Spinal cord (tissue), 10 donors: ENCODE measurements around the gene EML1. TPM values are rescaled to one million over a fixed set of nuclear protein-coding genes. Genes with fewer than 3 reads are reported as not detected.

Experiments used
- DNase-seq, 6 donors: peaks; one replicate each; pipeline versions ENCODE4 v3.0.0 to v3.0.0-alpha.2; 2013 to 2015; ENCODE audit warnings: low spot score in 6 of 6, low read depth in 4 of 6
- H3K27ac ChIP-seq: one replicate; pipeline ENCODE4 v1.5.1; 2013; ENCODE audit warnings: low read depth, low read length, control low read depth
- H3K27me3 ChIP-seq: one replicate; pipeline ENCODE4 v1.6.1; 2013; ENCODE audit warnings: low read length; ENCODE audit not compliant: control insufficient read depth, insufficient read depth
- H3K36me3 ChIP-seq: one replicate; pipeline ENCODE4 v1.6.1; 2013; ENCODE audit warnings: low read length; ENCODE audit not compliant: control insufficient read depth, insufficient read depth
- H3K4me1 ChIP-seq: one replicate; pipeline ENCODE4 v1.6.1; 2013; ENCODE audit warnings: low read length; ENCODE audit not compliant: control insufficient read depth, insufficient read depth
- H3K4me3 ChIP-seq: one replicate; pipeline ENCODE4 v1.5.1; 2013; ENCODE audit warnings: low read depth, low read length, control low read depth
- H3K9me3 ChIP-seq: one replicate; pipeline ENCODE4 v1.6.1; 2013; ENCODE audit warnings: low read length; ENCODE audit not compliant: control insufficient read depth, insufficient read depth
- WGBS: methylation state at CpG from one replicate; pipeline ENCODE4 v1.1.5; 2013; ENCODE audit warnings: missing lambda C conversion rate; ENCODE audit not compliant: insufficient coverage; 5-methylcytosine and 5-hydroxymethylcytosine counted together
- polyA plus RNA-seq, 2 donors: library from polyadenylated mRNA; unstranded; fragments of 120-200 nt; gene quantifications; one replicate each; pipeline ENCODE4 v1.2.1, GENCODE V29; 2013; ENCODE audit not compliant: insufficient read length in 2 of 2
- total RNA-seq, 2 donors: library from RNA; depleted of rRNA in 1 of 2; stranded (reverse); fragments of 120-200 nt in 1 of 2; fragments of >200 nt in 1 of 2; gene quantifications; one replicate each; pipeline versions ENCODE4 v1.2.3 to v1.2.4, GENCODE V29; 2013 to 2014
- donor health status: healthy.

EML1 gene
- total and polyA plus RNA-seq, 4 donors: 23.1 to 40.4 (median 34.9) TPM

DNA sequence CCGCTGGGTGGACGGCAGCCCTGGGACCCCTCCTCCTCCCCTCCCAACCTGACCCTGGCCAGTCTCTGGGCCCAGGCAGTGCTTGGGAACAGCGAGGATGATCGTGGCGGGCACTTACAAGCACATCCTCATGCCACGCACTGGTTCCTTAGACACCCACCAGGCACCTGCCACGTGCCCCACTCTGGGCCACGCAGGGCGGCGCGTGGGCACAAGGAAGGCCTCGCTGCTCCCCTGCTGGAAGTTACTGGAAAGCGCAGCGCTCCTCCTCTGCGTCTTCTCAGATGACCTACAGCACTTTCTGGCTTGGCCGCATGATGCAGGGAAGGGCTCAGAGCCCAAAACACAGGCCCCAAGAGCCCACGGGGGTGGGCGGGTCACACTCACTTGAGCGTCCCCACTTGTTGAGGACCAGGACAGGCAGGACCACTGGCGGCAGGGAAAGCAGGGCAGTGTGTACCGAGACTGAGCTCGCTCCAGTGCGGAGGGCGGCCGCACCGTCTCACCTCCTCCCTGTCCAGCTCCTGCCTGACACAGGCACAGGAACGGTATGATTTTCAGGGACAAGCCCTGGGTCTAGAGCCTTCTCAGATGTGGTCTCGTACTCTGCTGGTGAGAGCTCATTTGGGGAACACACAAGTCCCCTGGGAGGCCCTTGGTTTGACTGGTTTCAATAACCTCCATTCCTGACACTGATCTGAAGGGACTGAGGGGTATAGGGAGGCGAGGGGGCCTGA lies 143.7 kb downstream of the EML1 start:
- Histone ChIP-seq H3K27ac (no peak overlapping the region), H3K27me3 (no peaks in the 10 kb centered on the region), H3K36me3 (peaks cover 58% of the 10 kb centered on the region), H3K4me3 (no peak overlapping the region), H3K9me3 (no peaks in the 10 kb centered on the region), H3K4me1 (peaks cover under 1% of the 10 kb centered on the region)
- 91% methylated on average over 29 of the region's 29 CpGs for WGBS
- no peak for DNase-seq

DNA sequence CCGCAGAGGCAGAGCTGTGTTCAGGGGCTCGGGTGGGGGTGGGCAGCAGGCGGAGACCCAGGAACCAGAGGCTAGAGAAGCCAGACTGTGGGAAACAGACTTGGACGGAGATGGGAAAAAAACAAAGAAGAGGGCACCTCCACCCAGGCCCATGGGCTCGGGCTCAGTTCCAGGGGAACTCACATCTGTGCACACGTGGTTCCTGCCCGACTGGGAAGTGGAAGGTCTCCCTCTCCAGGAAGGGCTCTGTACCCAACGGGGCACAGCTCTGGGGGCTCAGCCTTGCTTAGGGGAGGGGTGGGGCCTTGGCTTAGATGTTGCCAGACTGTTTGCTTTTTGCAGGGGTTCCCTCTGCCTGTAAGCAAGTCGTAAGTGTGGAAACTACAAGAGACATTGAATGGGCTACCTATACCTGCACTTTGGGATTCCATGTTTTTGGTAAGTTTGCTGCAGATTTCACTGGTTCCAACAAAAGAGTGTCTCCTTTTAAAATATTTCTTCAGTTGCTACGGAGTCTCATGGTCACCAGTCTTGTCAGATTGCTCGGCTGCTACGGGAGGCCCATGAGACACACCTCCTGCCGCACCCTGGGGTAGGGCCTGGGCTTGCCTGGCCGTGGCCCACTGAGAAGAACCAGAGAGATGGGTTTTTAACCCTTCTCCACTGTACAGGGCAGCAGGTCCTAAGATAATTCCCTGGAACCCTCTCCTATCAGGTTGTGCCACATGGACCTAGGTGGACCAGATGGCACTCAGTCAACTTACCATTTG lies 144.4 kb downstream of the EML1 start:
- H3K4me1 ChIP-seq: peaks cover 2% of the 10 kb centered on the region
- H3K27ac ChIP-seq: no peak overlapping the region
- WGBS: 92% methylated on average over 14 of the region's 14 CpGs
- H3K4me3 ChIP-seq: no peak overlapping the region
- H3K27me3 ChIP-seq: no peaks in the 10 kb centered on the region
- H3K9me3 ChIP-seq: no peaks in the 10 kb centered on the region
- H3K36me3 ChIP-seq: peaks cover 53% of the 10 kb centered on the region
- DNase-seq: no peak

DNA sequence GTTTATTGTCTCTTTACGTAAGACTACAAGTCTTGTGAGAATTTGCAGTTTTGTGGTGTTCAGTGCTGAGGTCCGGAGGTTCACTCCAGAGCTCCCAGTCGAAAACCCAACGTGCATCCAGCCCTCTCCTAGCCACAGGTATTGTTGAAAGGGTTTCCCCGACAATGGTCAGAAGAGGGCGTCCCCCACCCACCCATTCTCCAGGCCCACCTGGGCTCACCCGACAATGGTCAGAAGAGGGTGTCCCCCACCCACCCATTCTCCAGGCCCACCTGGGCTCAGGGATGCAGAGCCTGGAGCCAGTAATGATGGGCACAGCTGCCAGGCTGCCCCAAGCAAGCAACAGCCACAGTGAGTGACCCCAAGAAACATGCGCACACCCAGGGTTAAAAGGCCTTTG lies 145.2 kb downstream of the EML1 start:
- Histone ChIP-seq H3K4me3 (no peak overlapping the region), H3K9me3 (no peaks in the 10 kb centered on the region), H3K27ac (no peak overlapping the region), H3K36me3 (peaks cover 56% of the 10 kb centered on the region), H3K4me1 (peaks cover 2% of the 10 kb centered on the region), H3K27me3 (no peaks in the 10 kb centered on the region)
- 95% methylated on average over 4 of the region's 8 CpGs for WGBS
- DNase-seq: no peak

DNA sequence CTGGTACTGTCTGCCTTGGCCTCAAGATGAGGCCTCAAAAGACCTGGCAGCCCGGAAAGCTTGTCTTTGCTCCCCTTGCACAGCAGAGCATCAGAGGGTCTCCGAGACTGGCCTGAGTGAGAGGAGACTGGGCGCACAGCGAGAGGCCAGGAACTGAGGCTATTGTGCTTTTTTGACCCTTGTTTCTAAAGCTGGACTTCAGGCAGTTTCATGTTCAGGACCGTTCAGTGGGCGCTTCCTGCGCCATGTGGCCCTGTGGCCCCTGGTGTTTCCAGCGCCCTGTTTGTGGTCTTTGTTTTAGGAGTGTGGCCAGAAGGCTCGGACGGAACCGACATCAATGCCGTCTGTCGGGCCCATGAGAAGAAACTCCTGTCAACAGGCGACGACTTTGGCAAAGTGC lies 145.7 kb downstream of the EML1 start:
- no peak overlapping the region for H3K4me3 ChIP-seq
- H3K36me3 ChIP-seq: peaks cover 61% of the 10 kb centered on the region
- H3K9me3 ChIP-seq: no peaks in the 10 kb centered on the region
- no peak for DNase-seq
- 92% methylated on average over 14 of the region's 15 CpGs for WGBS
- no peak overlapping the region for H3K27ac ChIP-seq
- H3K4me1 ChIP-seq: peaks cover 2% of the 10 kb centered on the region
- H3K27me3 ChIP-seq: no peaks in the 10 kb centered on the region

DNA sequence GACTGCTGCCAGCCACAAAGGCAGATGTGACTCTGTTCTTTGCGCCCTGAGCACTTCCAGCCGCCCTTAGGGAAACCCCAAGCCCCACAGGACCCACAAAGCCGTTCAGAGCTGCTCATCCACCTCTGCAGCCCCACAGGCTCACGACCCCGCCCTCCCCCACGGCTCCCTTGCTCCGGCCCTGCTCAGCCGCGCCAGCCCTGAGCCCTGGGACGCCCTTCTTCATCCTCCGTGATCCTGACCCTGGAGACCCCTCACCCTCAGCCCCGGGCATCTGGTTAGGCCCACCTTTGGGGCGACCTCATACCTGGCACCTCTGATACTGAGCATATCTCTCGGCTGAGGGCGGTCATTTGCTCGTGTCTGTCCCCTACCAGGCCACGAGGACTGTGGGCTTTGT lies 146.2 kb downstream of the EML1 start:
- no peak overlapping the region for H3K4me3 ChIP-seq
- peaks cover 65% of the 10 kb centered on the region for H3K36me3 ChIP-seq
- no peak overlapping the region for H3K27ac ChIP-seq
- WGBS: 91% methylated on average over 16 of the region's 17 CpGs
- no peaks in the 10 kb centered on the region for H3K9me3 ChIP-seq
- peaks cover 2% of the 10 kb centered on the region for H3K4me1 ChIP-seq
- no peaks in the 10 kb centered on the region for H3K27me3 ChIP-seq
- no peak for DNase-seq

DNA sequence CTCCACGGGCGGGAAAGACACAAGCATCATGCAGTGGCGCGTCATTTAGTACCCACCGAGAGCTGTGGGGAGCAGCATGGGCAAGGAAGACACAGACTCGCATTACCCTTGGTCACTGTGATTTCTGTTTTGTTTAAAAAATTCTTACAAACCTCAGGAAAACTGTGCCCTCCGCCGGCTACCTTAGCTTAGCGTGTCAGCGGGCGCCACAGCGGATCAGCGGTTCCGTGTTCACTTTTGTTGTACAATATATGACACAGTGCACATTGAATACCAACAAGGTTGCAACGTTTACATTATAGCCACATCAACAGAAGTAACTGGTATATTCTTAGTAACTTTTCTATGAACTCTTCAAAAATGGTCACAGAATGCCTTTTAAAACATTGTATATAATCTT lies 146.9 kb downstream of the EML1 start:
- H3K9me3 ChIP-seq: no peaks in the 10 kb centered on the region
- no peak for DNase-seq
- no peak overlapping the region for H3K27ac ChIP-seq
- H3K4me1 ChIP-seq: peaks cover 2% of the 10 kb centered on the region
- H3K27me3 ChIP-seq: no peaks in the 10 kb centered on the region
- no peak overlapping the region for H3K4me3 ChIP-seq
- WGBS: 98% methylated on average over 8 of the region's 15 CpGs
- H3K36me3 ChIP-seq: peaks cover 62% of the 10 kb centered on the region

DNA sequence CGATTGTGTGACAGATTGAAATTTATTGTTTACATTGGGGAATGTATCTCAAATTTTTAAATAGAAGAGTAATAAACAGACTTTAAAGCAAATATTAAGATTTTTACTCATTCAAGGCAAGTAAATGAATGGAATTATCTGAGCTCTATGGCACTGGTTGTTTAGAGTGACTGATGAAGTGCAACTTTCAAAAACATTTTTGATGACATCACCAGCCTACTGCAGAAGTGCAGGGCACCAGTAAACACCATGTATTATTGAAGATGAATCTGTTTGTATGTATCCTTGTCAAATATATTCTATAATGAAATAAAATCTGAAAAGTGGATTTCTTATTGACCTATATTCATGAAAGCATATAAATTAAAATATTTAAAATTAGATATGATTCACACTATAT lies 148.0 kb downstream of the EML1 start:
- no CpG with 5 or more reads among the region's 1 CpG for WGBS
- H3K36me3 ChIP-seq: peaks cover 58% of the 10 kb centered on the region

DNA sequence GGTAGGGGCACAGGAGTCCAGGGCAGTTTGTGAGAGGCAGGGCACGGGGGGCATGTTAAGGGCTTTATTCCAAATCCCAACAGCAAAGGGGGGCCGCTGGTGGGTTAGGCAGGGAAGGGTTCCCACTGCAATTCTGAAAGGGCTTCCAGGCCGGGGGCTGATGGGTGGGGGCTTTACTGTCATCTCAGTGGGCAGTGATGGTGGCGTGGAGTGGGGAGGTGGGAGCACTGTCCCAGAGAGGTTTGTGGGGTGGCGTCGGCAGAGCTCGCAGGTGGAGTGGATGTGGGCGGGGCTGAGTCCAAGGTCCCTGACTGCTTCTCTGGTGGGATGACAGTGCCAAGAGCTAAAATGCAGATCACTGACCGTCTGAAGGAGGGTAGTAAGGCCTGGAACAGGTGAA lies 150.4 kb downstream of the EML1 start:
- Histone ChIP-seq H3K4me3 (no peak overlapping the region), H3K36me3 (peaks cover 46% of the 10 kb centered on the region), H3K4me1 (peaks cover 17% of the 10 kb centered on the region), H3K9me3 (no peaks in the 10 kb centered on the region), H3K27ac (no peak overlapping the region), H3K27me3 (no peaks in the 10 kb centered on the region)
- WGBS: 92% methylated on average over 9 of the region's 9 CpGs
- no peak for DNase-seq

More for the DNA sequence above, 148.0 kb downstream of the EML1 start:
- no peak overlapping the region for H3K4me3 ChIP-seq
- no peaks in the 10 kb centered on the region for H3K9me3 ChIP-seq
- no peak for DNase-seq
- H3K27ac ChIP-seq: no peak overlapping the region
- H3K27me3 ChIP-seq: no peaks in the 10 kb centered on the region
- peaks cover 5% of the 10 kb centered on the region for H3K4me1 ChIP-seq

DNA sequence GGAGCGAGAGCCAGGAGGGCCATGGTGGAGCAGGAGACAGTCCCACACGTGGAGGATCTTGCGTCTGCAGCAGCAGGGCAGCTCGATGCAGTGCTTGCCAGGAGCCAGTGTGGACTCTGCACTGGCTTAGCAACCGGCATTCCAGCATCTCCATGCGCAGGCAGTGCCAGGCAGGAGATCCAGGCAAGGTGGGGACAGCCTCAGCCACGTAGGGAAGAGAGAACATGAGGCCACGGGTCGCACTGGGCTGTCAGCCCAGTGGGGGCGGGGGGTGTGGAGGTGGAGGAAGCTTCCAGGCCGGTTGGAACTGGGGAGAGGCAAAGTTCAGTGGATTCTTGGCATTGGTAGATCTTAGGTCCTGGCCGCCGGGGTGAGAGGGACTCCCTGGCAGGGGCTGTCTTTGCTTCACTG lies 151.0 kb downstream of the EML1 start:
- H3K36me3 ChIP-seq: peaks cover 40% of the 10 kb centered on the region

More for the DNA sequence above, 151.0 kb downstream of the EML1 start:
- 71% methylated on average over 13 of the region's 13 CpGs for WGBS
- no peak for DNase-seq
- H3K27me3 ChIP-seq: no peaks in the 10 kb centered on the region
- peaks cover 17% of the 10 kb centered on the region for H3K4me1 ChIP-seq
- H3K9me3 ChIP-seq: no peaks in the 10 kb centered on the region
- no peak overlapping the region for H3K27ac ChIP-seq
- no peak overlapping the region for H3K4me3 ChIP-seq
